IMR-90 (cell line): ENCODE results near the gene BCAP31.
"Not testable (repeated sequence)": the region's sequence is repeated elsewhere in the genome, so short reads cannot be mapped to it uniquely, and the experiment has no call there.

Experiments used
- BHLHE40 ChIP-seq: fragments of 150-350 bp; IDR thresholded peaks from 2 replicates; pipeline ENCODE4 v1.6.1; 2016; ENCODE audit warnings: mild to moderate bottlenecking, low read depth, low read length
- CEBPB ChIP-seq: IDR thresholded peaks from 2 replicates; pipeline ENCODE4 v1.6.1; 2012; ENCODE audit warnings: low read depth, low read length, improper control_type of control experiment
- CHD1 ChIP-seq: IDR thresholded peaks from 2 replicates; pipeline ENCODE4 v1.6.1; 2012; ENCODE audit warnings: low read depth, low read length, improper control_type of control experiment
- CTCF ChIP-seq: conservative IDR thresholded peaks from 2 replicates; pipeline ENCODE4 v1.5.1; 2012; ENCODE audit warnings: mild to moderate bottlenecking, low read depth, low read length, improper control_type of control experiment
- FOS ChIP-seq: fragments of 150-350 bp; IDR thresholded peaks from 2 replicates; pipeline ENCODE4 v1.6.1; 2016; ENCODE audit warnings: low read depth, low read length
- MAFK ChIP-seq: IDR thresholded peaks from 2 replicates; pipeline ENCODE4 v1.6.1; 2012; ENCODE audit warnings: low read depth, low read length, improper control_type of control experiment
- MXI1 ChIP-seq: IDR thresholded peaks from 2 replicates; pipeline ENCODE4 v1.6.1; 2012; ENCODE audit warnings: low read depth, mild to moderate bottlenecking, low read length, moderate library complexity, borderline replicate concordance
- NFE2L2 ChIP-seq: fragments of 150-350 bp; IDR thresholded peaks from 2 replicates; pipeline ENCODE4 v1.6.1; 2016; ENCODE audit warnings: low read depth, mild to moderate bottlenecking, low read length
- POLR2A ChIP-seq: IDR thresholded peaks from 2 replicates; pipeline ENCODE4 v1.6.1; 2012; ENCODE audit warnings: mild to moderate bottlenecking, low read depth, low read length
- RAD21 ChIP-seq: IDR thresholded peaks from 2 replicates; pipeline ENCODE4 v1.6.1; 2012; ENCODE audit warnings: low read length, improper control_type of control experiment
- RCOR1 ChIP-seq: IDR thresholded peaks from 2 replicates; pipeline ENCODE4 v1.6.1; 2012; ENCODE audit warnings: mild to moderate bottlenecking, low read length, improper control_type of control experiment; ENCODE audit not compliant: insufficient replicate concordance
- RFX5 ChIP-seq: IDR thresholded peaks from 2 replicates; pipeline ENCODE4 v1.8.0; 2012; ENCODE audit warnings: low read depth, mild to moderate bottlenecking, low read length, moderate library complexity
- SMC3 ChIP-seq: fragments of 150-350 bp; IDR thresholded peaks from 2 replicates; pipeline ENCODE4 v1.6.1; 2016; ENCODE audit warnings: low read depth, mild to moderate bottlenecking, antibody characterized with exemption, low read length, moderate library complexity
- USF2 ChIP-seq: fragments of 150-350 bp; IDR thresholded peaks from 2 replicates; pipeline ENCODE4 v1.6.1; 2017; ENCODE audit warnings: mild to moderate bottlenecking, antibody characterized with exemption, low read length, low read depth

GRCh38 chrX:153704631-153705402 lies 19.4 kb downstream of the BCAP31 start:
- TF ChIP-seq CTCF, RCOR1, POLR2A, SMC3, MXI1, CHD1, MAFK, USF2, FOS, BHLHE40, CEBPB, RFX5, RAD21, NFE2L2: not testable (repeated sequence)
